MM.1S (cell line): ENCODE measurements around the gene ATF7IP.

Experiments
- EZH2 ChIP-seq: fragments of 300-600 bp; sonication (generic); optimal IDR thresholded peaks from 2 replicates; pipeline ENCODE3; 2017; ENCODE audit warnings: low read depth, mild to moderate bottlenecking, antibody characterized with exemption, low read length, mixed read lengths
- EZH2phosphoT487 ChIP-seq: fragments of 300-600 bp; sonication (generic); IDR thresholded peaks from 2 replicates; pipeline ENCODE4 v1.6.1; 2018; ENCODE audit warnings: antibody characterized with exemption, low read length
- TF ChIP-seq, protein P1 (sequence below): fragments of 300-600 bp; sonication (generic); IDR thresholded peaks from 2 replicates; pipeline ENCODE4 v1.5.1; 2016; ENCODE audit warnings: antibody characterized with exemption, low read length, mixed read lengths

- TF ChIP-seq, protein P1, sequence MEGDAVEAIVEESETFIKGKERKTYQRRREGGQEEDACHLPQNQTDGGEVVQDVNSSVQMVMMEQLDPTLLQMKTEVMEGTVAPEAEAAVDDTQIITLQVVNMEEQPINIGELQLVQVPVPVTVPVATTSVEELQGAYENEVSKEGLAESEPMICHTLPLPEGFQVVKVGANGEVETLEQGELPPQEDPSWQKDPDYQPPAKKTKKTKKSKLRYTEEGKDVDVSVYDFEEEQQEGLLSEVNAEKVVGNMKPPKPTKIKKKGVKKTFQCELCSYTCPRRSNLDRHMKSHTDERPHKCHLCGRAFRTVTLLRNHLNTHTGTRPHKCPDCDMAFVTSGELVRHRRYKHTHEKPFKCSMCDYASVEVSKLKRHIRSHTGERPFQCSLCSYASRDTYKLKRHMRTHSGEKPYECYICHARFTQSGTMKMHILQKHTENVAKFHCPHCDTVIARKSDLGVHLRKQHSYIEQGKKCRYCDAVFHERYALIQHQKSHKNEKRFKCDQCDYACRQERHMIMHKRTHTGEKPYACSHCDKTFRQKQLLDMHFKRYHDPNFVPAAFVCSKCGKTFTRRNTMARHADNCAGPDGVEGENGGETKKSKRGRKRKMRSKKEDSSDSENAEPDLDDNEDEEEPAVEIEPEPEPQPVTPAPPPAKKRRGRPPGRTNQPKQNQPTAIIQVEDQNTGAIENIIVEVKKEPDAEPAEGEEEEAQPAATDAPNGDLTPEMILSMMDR: no peak
- TF ChIP-seq EZH2 (no peak), EZH2phosphoT487 (no peak)
Measured at GRCh38 chr12:14390870-14391530, 25.5 kb downstream of the ATF7IP start.
